ENCODE results near the gene VAT1L. TPM values are rescaled to one million over a fixed set of nuclear protein-coding genes. Genes with fewer than 3 reads are reported as not detected.

Gene VAT1L
- polyA plus RNA-seq, 2 donors = 0.04 to 0.13 TPM

DNA sequence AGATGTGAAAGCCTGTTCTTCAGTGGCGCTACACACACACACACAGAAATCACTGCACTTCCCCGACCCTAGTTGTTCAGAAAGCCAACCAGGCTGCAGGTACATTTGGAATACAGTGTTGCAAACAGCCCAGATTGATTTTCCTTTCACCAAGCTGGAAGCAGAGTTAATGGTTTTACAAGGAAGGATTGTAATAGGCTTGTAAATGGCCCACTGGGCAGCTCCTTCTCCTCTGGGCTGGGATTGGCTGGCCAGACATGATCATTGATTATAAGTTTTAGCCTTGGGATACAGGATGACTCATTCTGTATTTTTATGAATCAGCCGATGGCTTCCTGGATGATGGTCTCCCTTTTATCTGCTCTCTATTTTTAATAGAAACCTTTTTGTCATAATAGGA is 2.5 kb downstream of the VAT1L start:
- Histone ChIP-seq H3K36me3 (ENCODE audit: control insufficient read depth in 2 of 2, insufficient read depth in 2 of 2, low read length in 1 of 2) (no peaks in the 10 kb centered on the region), H3K9me3 (ENCODE audit: control insufficient read depth in 2 of 2, insufficient read depth in 1 of 2, low read depth in 1 of 2, low read length in 1 of 2) (no peaks in the 10 kb centered on the region), H3K27ac (ENCODE audit: low read depth in 2 of 2, low read length in 1 of 2) (no peak overlapping the region), H3K27me3 (ENCODE audit: control insufficient read depth in 1 of 2, insufficient read depth in 2 of 2, low read length in 2 of 2) (peaks cover 0 to 10% of the 10 kb centered on the region in 2 donors), H3K4me1 (ENCODE audit: control insufficient read depth in 2 of 2, insufficient read depth in 2 of 2, low read length in 1 of 2) (peaks cover 0 to 3% of the 10 kb centered on the region in 2 donors), H3K4me3 (ENCODE audit: low read depth in 1 of 2, low read length in 2 of 2) (no peak overlapping the region)
- WGBS, 2 donors = 63 to 71% methylated on average over 3 of the region's 3 CpGs

DNA sequence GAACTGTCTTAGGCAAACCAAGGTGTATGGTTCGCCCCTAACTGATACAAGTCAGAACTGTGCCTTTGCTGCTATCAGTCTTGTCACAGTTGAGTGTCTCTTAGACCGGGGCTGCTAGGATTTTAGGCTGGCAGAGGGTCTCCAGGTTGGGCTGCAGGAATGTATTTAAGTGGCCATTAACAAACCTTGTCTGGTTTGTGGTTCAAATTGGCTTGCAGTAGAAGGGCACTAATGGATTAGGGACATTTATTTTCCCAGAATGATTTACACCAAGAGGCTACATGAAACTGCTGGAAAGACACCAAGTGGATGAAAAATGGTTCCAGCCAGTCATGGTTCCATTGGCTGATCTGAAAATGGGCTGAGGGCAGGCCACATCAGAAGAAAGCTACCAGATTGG is 5.1 kb downstream of the VAT1L start:
- Histone ChIP-seq H3K27me3 (ENCODE audit: control insufficient read depth in 1 of 2, insufficient read depth in 2 of 2, low read length in 2 of 2) (peaks cover 0 to 10% of the 10 kb centered on the region in 2 donors), H3K27ac (ENCODE audit: low read depth in 2 of 2, low read length in 1 of 2) (no peak overlapping the region), H3K9me3 (ENCODE audit: control insufficient read depth in 2 of 2, insufficient read depth in 1 of 2, low read depth in 1 of 2, low read length in 1 of 2) (no peaks in the 10 kb centered on the region), H3K36me3 (ENCODE audit: control insufficient read depth in 2 of 2, insufficient read depth in 2 of 2, low read length in 1 of 2) (no peaks in the 10 kb centered on the region), H3K4me3 (ENCODE audit: low read depth in 1 of 2, low read length in 2 of 2) (no peak overlapping the region), H3K4me1 (ENCODE audit: control insufficient read depth in 2 of 2, insufficient read depth in 2 of 2, low read length in 1 of 2) (peaks cover 0 to 3% of the 10 kb centered on the region in 2 donors)
- WGBS, 2 donors = 59 to 69% methylated on average over 2 of the region's 2 CpGs

DNA sequence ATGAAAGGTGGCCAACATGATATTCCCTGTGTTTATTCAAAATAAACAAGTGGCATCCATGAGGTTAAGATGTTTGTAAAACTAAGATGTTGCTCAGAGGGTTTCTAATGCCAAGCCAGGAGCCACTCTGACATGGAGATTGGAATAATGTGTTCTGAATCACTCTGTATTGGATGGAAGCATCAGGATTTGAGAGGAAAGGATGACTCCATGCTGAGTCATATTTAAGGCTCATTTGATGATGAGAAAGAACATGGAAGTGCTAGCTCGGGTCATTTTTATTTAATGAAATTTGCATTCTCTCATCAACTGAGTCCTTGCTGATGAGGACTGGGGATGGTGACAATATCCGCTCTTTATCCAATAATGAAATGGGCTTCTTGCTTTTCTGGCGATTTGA is 6.2 kb downstream of the VAT1L start:
- H3K36me3 ChIP-seq (ENCODE audit: control insufficient read depth in 2 of 2, insufficient read depth in 2 of 2, low read length in 1 of 2) = no peaks in the 10 kb centered on the region
- no peaks in the 10 kb centered on the region for H3K4me1 ChIP-seq (ENCODE audit: control insufficient read depth in 2 of 2, insufficient read depth in 2 of 2, low read length in 1 of 2)
- no peaks in the 10 kb centered on the region for H3K27me3 ChIP-seq (ENCODE audit: control insufficient read depth in 1 of 2, insufficient read depth in 2 of 2, low read length in 2 of 2)
- 76 to 81% methylated on average over 3 of the region's 3 CpGs for WGBS, 2 donors
- no peak overlapping the region for H3K4me3 ChIP-seq (ENCODE audit: low read depth in 1 of 2, low read length in 2 of 2)
- H3K9me3 ChIP-seq (ENCODE audit: control insufficient read depth in 2 of 2, insufficient read depth in 1 of 2, low read depth in 1 of 2, low read length in 1 of 2) = no peaks in the 10 kb centered on the region
- no peak overlapping the region for H3K27ac ChIP-seq (ENCODE audit: low read depth in 2 of 2, low read length in 1 of 2)

DNA sequence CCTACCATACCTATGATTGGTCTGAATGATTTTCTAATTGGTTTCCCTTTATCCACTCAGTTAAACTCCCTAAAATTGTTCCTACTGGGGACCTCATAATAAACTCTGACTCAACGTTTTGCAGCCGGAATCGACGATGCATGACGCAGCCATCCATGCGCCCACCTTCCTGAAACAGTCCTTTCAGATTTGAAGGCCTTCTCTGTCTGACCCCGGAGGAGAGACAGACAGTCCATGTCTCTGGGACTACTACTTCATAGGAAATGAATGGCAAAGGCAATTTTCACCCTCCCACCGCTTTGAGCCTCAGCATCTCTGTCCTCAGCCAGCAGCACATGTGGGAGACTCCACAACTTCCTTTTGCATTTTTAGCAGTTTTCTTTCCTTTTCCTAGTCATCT is 13.5 kb downstream of the VAT1L start:
- Histone ChIP-seq H3K4me1 (ENCODE audit: control insufficient read depth in 2 of 2, insufficient read depth in 2 of 2, low read length in 1 of 2) (no peaks in the 10 kb centered on the region), H3K4me3 (ENCODE audit: low read depth in 1 of 2, low read length in 2 of 2) (no peak overlapping the region), H3K27me3 (ENCODE audit: control insufficient read depth in 1 of 2, insufficient read depth in 2 of 2, low read length in 2 of 2) (no peaks in the 10 kb centered on the region), H3K36me3 (ENCODE audit: control insufficient read depth in 2 of 2, insufficient read depth in 2 of 2, low read length in 1 of 2) (no peaks in the 10 kb centered on the region), H3K27ac (ENCODE audit: low read depth in 2 of 2, low read length in 1 of 2) (no peak overlapping the region), H3K9me3 (ENCODE audit: control insufficient read depth in 2 of 2, insufficient read depth in 1 of 2, low read depth in 1 of 2, low read length in 1 of 2) (no peaks in the 10 kb centered on the region)
- 90 to 92% methylated on average over 8 of the region's 8 CpGs for WGBS, 2 donors

GRCh38 chr16:77805398-77805797 is 17.0 kb downstream of the VAT1L start:
- Histone ChIP-seq H3K27ac (ENCODE audit: low read depth in 2 of 2, low read length in 1 of 2) (no peak overlapping the region), H3K27me3 (ENCODE audit: control insufficient read depth in 1 of 2, insufficient read depth in 2 of 2, low read length in 2 of 2) (no peaks in the 10 kb centered on the region), H3K4me3 (ENCODE audit: low read depth in 1 of 2, low read length in 2 of 2) (no peak overlapping the region), H3K36me3 (ENCODE audit: control insufficient read depth in 2 of 2, insufficient read depth in 2 of 2, low read length in 1 of 2) (no peaks in the 10 kb centered on the region), H3K9me3 (ENCODE audit: control insufficient read depth in 2 of 2, insufficient read depth in 1 of 2, low read depth in 1 of 2, low read length in 1 of 2) (no peaks in the 10 kb centered on the region), H3K4me1 (ENCODE audit: control insufficient read depth in 2 of 2, insufficient read depth in 2 of 2, low read length in 1 of 2) (no peaks in the 10 kb centered on the region)
- WGBS, 2 donors = 43 to 49% methylated on average over 10 of the region's 10 CpGs

DNA sequence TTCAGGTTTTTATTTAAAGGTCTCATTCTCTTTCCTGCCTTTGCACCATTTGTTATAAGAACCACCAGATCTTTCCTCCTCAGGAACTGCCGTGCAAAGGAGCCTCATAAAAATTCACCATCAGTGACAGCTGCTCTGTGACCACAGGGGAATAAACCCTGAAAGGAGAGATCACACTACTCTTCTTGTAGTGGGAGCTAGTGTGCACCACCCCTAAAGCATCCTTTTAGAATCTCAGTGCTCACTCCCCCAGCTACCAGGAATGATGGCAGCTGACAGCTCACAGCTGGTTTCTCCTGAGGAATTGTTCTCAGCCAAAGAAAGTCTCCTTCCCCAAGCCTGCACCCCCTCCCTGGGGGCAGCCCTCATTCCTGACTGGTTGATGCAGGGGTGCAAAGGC is 18.7 kb downstream of the VAT1L start:
- Histone ChIP-seq H3K4me1 (ENCODE audit: control insufficient read depth in 2 of 2, insufficient read depth in 2 of 2, low read length in 1 of 2) (no peaks in the 10 kb centered on the region), H3K27me3 (ENCODE audit: control insufficient read depth in 1 of 2, insufficient read depth in 2 of 2, low read length in 2 of 2) (no peaks in the 10 kb centered on the region), H3K4me3 (ENCODE audit: low read depth in 1 of 2, low read length in 2 of 2) (no peak overlapping the region), H3K36me3 (ENCODE audit: control insufficient read depth in 2 of 2, insufficient read depth in 2 of 2, low read length in 1 of 2) (no peaks in the 10 kb centered on the region), H3K27ac (ENCODE audit: low read depth in 2 of 2, low read length in 1 of 2) (no peak overlapping the region), H3K9me3 (ENCODE audit: control insufficient read depth in 2 of 2, insufficient read depth in 1 of 2, low read depth in 1 of 2, low read length in 1 of 2) (no peaks in the 10 kb centered on the region)
- WGBS, 2 donors = 76 to 89% methylated on average over 1 of the region's 1 CpG

DNA sequence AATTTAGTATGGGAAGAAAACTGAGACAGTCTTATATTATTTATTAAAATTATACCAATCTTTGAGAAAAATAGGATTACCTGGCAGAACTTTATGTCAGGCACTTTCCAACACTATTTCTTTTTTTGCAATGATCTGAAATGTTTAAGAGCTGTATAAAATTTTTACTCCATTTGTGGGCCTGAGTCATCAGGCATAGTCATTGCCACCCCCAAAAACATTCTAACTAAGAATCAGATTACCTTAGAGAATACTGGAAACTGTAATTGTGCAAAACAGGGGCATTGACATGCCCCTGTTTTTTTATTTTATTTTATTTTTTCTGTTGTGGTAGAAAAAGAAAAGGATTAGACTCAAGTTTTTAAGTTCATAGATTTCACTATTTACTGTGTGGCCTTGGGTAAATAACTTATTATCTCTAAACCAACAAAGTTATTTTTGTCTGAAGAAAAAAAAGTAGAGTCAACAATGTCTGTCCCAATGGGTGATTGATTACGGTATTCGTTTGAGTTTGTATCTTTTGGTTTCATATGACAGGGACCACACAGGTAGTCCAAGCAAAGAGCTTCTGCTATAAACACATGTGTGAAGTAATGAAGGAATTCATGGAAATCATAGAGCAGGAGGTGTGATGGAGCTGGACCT is 24.6 kb downstream of the VAT1L start:
- Histone ChIP-seq H3K4me1 (ENCODE audit: control insufficient read depth in 2 of 2, insufficient read depth in 2 of 2, low read length in 1 of 2) (no peaks in the 10 kb centered on the region), H3K36me3 (ENCODE audit: control insufficient read depth in 2 of 2, insufficient read depth in 2 of 2, low read length in 1 of 2) (no peaks in the 10 kb centered on the region), H3K27ac (ENCODE audit: low read depth in 2 of 2, low read length in 1 of 2) (no peak overlapping the region), H3K4me3 (ENCODE audit: low read depth in 1 of 2, low read length in 2 of 2) (no peak overlapping the region), H3K9me3 (ENCODE audit: control insufficient read depth in 2 of 2, insufficient read depth in 1 of 2, low read depth in 1 of 2, low read length in 1 of 2) (no peaks in the 10 kb centered on the region), H3K27me3 (ENCODE audit: control insufficient read depth in 1 of 2, insufficient read depth in 2 of 2, low read length in 2 of 2) (no peaks in the 10 kb centered on the region)
- WGBS, 2 donors = 44 to 57% methylated on average over 2 of the region's 2 CpGs

GRCh38 chr16:77816293-77816692 is 27.9 kb downstream of the VAT1L start:
- Histone ChIP-seq H3K9me3 (ENCODE audit: control insufficient read depth in 2 of 2, insufficient read depth in 1 of 2, low read depth in 1 of 2, low read length in 1 of 2) (no peaks in the 10 kb centered on the region), H3K27ac (ENCODE audit: low read depth in 2 of 2, low read length in 1 of 2) (no peak overlapping the region), H3K36me3 (ENCODE audit: control insufficient read depth in 2 of 2, insufficient read depth in 2 of 2, low read length in 1 of 2) (no peaks in the 10 kb centered on the region), H3K4me1 (ENCODE audit: control insufficient read depth in 2 of 2, insufficient read depth in 2 of 2, low read length in 1 of 2) (no peaks in the 10 kb centered on the region), H3K27me3 (ENCODE audit: control insufficient read depth in 1 of 2, insufficient read depth in 2 of 2, low read length in 2 of 2) (no peaks in the 10 kb centered on the region), H3K4me3 (ENCODE audit: low read depth in 1 of 2, low read length in 2 of 2) (no peak overlapping the region)

DNA sequence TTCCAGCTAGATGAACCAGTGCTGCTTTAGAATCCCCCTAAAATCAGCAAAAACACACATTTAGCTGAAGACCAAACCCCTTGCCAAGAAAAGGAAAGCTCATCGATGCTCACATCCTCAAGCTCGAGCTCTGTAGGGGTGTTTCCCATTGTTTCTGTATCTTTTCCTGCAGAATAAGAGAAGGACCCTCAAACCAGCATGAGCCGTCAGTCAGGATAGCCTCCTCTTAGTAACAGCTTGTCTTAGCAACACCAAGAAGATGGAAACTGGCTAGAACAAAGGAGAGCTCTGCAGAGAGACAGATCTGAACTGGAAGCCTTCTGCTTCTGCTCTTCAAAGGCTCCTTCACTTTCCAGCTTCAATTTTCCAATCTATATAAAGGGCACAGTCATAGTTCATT is 32.0 kb downstream of the VAT1L start:
- Histone ChIP-seq H3K36me3 (ENCODE audit: control insufficient read depth in 2 of 2, insufficient read depth in 2 of 2, low read length in 1 of 2) (no peaks in the 10 kb centered on the region), H3K27me3 (ENCODE audit: control insufficient read depth in 1 of 2, insufficient read depth in 2 of 2, low read length in 2 of 2) (no peaks in the 10 kb centered on the region), H3K27ac (ENCODE audit: low read depth in 2 of 2, low read length in 1 of 2) (no peak overlapping the region), H3K4me3 (ENCODE audit: low read depth in 1 of 2, low read length in 2 of 2) (no peak overlapping the region), H3K4me1 (ENCODE audit: control insufficient read depth in 2 of 2, insufficient read depth in 2 of 2, low read length in 1 of 2) (no peaks in the 10 kb centered on the region), H3K9me3 (ENCODE audit: control insufficient read depth in 2 of 2, insufficient read depth in 1 of 2, low read depth in 1 of 2, low read length in 1 of 2) (no peaks in the 10 kb centered on the region)
- WGBS, 2 donors = 46 to 62% methylated on average over 3 of the region's 3 CpGs

DNA sequence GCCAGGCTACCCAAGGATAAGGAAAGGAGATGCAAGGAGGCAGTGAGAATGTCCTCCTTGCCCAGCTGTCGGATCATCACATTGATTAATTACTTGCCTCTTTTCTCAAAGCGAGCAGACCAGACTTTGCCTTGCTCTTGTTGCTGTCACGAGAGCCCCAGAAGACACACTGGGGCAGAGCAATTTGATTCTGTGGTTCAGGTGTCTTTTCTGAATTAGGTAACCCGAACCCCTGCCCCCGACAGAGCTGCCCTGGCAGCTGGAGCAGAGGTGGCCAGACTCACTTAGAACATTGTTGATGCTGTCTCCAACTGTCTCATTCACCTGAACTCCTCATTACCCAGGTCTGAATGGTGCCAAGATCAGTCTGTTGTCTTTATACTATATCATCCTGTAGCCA is 34.3 kb downstream of the VAT1L start:
- H3K4me3 ChIP-seq (ENCODE audit: low read depth in 1 of 2, low read length in 2 of 2) = no peak overlapping the region
- no peak overlapping the region for H3K27ac ChIP-seq (ENCODE audit: low read depth in 2 of 2, low read length in 1 of 2)
- H3K4me1 ChIP-seq (ENCODE audit: control insufficient read depth in 2 of 2, insufficient read depth in 2 of 2, low read length in 1 of 2) = no peaks in the 10 kb centered on the region
- no peaks in the 10 kb centered on the region for H3K27me3 ChIP-seq (ENCODE audit: control insufficient read depth in 1 of 2, insufficient read depth in 2 of 2, low read length in 2 of 2)
- WGBS, 2 donors = 68 to 74% methylated on average over 5 of the region's 5 CpGs
- H3K36me3 ChIP-seq (ENCODE audit: control insufficient read depth in 2 of 2, insufficient read depth in 2 of 2, low read length in 1 of 2) = no peaks in the 10 kb centered on the region
- H3K9me3 ChIP-seq (ENCODE audit: control insufficient read depth in 2 of 2, insufficient read depth in 1 of 2, low read depth in 1 of 2, low read length in 1 of 2) = no peaks in the 10 kb centered on the region
